ENCODE results near the gene LAMC2. TPM values are rescaled to one million over a fixed set of nuclear protein-coding genes. Genes with fewer than 3 reads are reported as not detected.

Gene LAMC2
- total and polyA plus RNA-seq, 2 donors from 2014 or later: 4.0 to 89.0 TPM

DNA sequence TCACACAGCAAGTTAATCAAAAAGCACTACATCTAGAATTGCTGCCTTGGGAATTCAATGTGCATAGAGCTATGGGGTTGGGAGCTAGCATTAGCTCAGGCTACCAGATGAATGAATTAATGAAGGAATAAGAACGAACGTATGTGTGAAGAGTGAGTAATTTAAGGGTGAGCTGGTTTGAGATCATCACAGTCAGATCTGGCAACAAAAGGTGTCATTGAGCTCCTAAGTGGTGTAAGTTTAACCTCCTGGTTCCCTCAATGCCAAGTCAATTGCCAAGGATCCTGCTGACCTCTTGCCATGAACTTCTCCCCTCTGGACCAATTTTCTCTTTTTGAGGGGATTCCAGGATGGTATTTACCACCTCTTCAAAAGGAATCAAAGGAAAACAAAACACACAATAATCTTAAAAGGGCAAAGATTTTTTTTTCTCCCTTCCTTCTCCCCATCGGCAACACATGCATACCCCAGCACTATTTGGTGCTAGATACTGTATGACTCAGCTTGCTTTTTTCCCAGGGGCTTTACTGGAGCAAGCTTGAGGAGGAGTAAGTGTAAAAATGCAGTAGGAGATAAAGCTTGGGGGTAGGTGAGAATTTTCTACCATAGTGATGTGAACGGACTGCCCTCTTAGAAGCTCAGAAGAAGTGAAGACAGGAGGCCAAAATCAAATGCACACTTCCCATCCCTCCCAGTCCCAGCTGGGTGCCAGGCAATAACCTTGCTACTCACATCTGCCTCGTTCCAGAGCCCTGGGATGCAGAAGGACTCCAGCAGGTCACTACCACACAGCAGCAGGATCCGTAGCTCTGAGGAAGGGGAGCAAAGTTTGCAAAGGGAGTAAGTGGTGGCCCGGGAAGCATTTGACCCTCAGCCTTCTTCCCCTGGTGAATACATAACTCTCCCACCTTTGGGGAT lies 92.0 kb downstream of the LAMC2 start:
- no peaks in the 10 kb centered on the region for H3K27me3 ChIP-seq (ENCODE audit: control insufficient read depth, insufficient read depth, low read length)
- FAIRE-seq: no peak
- H3K9ac ChIP-seq (ENCODE audit: low read length in 3 of 3): no peak overlapping the region
- H3K9me3 ChIP-seq (ENCODE audit: control insufficient read depth in 2 of 3, insufficient read depth in 1 of 3, low read length in 3 of 3): no peaks in the 10 kb centered on the region
- H3K27ac ChIP-seq (ENCODE audit: low read depth in 2 of 2, low read length in 2 of 2): no peak overlapping the region
- intact Hi-C loops (cut with DNase I): no loop called here
- no peaks in the 10 kb centered on the region for H3K36me3 ChIP-seq (ENCODE audit: control insufficient read depth in 2 of 3, insufficient read depth in 3 of 3, low read length in 3 of 3)
- no peak overlapping the region for H3K4me3 ChIP-seq (ENCODE audit: low read length in 3 of 3)
- TF ChIP-seq CTCF (IDR thresholded peaks at IDR 0.05; ENCODE audit: borderline replicate concordance, extremely low read depth, insufficient read depth): no peak
- DNase-seq: no peak
- peaks cover 0 to 11% (median 3%) of the 10 kb centered on the region in 3 donors for H3K4me1 ChIP-seq (ENCODE audit: control insufficient read depth in 2 of 3, insufficient read depth in 2 of 3, low read depth in 1 of 3, low read length in 3 of 3)

- no peak for FAIRE-seq
- peak in 1 of 5 donors; percentile 38 for DNase-seq
- Histone ChIP-seq H3K4me3 (ENCODE audit: low read length in 3 of 3) (no peak overlapping the region), H3K9me3 (ENCODE audit: control insufficient read depth in 2 of 3, insufficient read depth in 1 of 3, low read length in 3 of 3) (no peaks in the 10 kb centered on the region), H3K27me3 (ENCODE audit: control insufficient read depth, insufficient read depth, low read length) (no peaks in the 10 kb centered on the region), H3K4me1 (ENCODE audit: control insufficient read depth in 2 of 3, insufficient read depth in 2 of 3, low read depth in 1 of 3, low read length in 3 of 3) (peaks cover 0 to 11% (median 3%) of the 10 kb centered on the region in 3 donors), H3K27ac (ENCODE audit: low read depth in 2 of 2, low read length in 2 of 2) (no peak overlapping the region), H3K9ac (ENCODE audit: low read length in 3 of 3) (no peak overlapping the region), H3K36me3 (ENCODE audit: control insufficient read depth in 2 of 3, insufficient read depth in 3 of 3, low read length in 3 of 3) (no peaks in the 10 kb centered on the region)
- TF ChIP-seq CTCF (IDR thresholded peaks at IDR 0.05; ENCODE audit: borderline replicate concordance, extremely low read depth, insufficient read depth): no peak
- intact Hi-C loops (cut with DNase I): no loop called here
These were observed 92.9 kb downstream of the LAMC2 start for GRCh38 chr1:183278739-183279591.

- no peak for TF ChIP-seq CTCF (IDR thresholded peaks at IDR 0.05; ENCODE audit: borderline replicate concordance, extremely low read depth, insufficient read depth)
- intact Hi-C loops (cut with DNase I): no loop called here
These were observed 93.8 kb downstream of the LAMC2 start for GRCh38 chr1:183279835-183280234.

More at GRCh38 chr1:183279835-183280234, 93.8 kb downstream of the LAMC2 start:
- H3K9ac ChIP-seq (ENCODE audit: low read length in 3 of 3): no peak overlapping the region
- no peaks in the 10 kb centered on the region for H3K9me3 ChIP-seq (ENCODE audit: control insufficient read depth in 2 of 3, insufficient read depth in 1 of 3, low read length in 3 of 3)
- FAIRE-seq: no peak
- peaks cover 0 to 11% (median 3%) of the 10 kb centered on the region in 3 donors for H3K4me1 ChIP-seq (ENCODE audit: control insufficient read depth in 2 of 3, insufficient read depth in 2 of 3, low read depth in 1 of 3, low read length in 3 of 3)
- no peak overlapping the region for H3K27ac ChIP-seq (ENCODE audit: low read depth in 2 of 2, low read length in 2 of 2)
- no peaks in the 10 kb centered on the region for H3K36me3 ChIP-seq (ENCODE audit: control insufficient read depth in 2 of 3, insufficient read depth in 3 of 3, low read length in 3 of 3)
- no peak for DNase-seq
- H3K27me3 ChIP-seq (ENCODE audit: control insufficient read depth, insufficient read depth, low read length): no peaks in the 10 kb centered on the region
- no peak overlapping the region for H3K4me3 ChIP-seq (ENCODE audit: low read length in 3 of 3)
